GM12878 (cell line): ENCODE data around the gene CHRDL2. TPM values are rescaled to one million over a fixed set of nuclear protein-coding genes. Genes with fewer than 3 reads are reported as not detected.

Experiments
- ATAC-seq: fragments of 200-7000 bp; cut with Tn5 transposase; 3 replicates; pipeline ENCODE4 v1.9.1; 2020; ENCODE audit warnings: mild to moderate bottlenecking, moderate library complexity
- BruUV-seq: library from RNA; stranded (reverse); fragments of 400-500 nt; replicated peaks from 2 replicates; lab custom pipeline; 2021; lab: Mats Ljungman, UMichigan
- CTCF ChIA-PET: fragments of 300-600 bp; sonication (Branson Sonifier 250); formaldehyde crosslinking; extraction: SDS; loops from one replicate; lab custom pipeline; 2021; ENCODE audit warnings: inconsistent platforms; lab: Yijun Ruan, JAX
- POLR2A ChIA-PET: fragments of 350-600 bp; formaldehyde crosslinking; extraction: SDS; loops from one replicate; lab custom pipeline; 2021; ENCODE audit warnings: inconsistent platforms; lab: Charles Lee
- RAD21 ChIA-PET: fragments of 300-600 bp; sonication (Branson Sonifier 250); formaldehyde crosslinking; loops from one replicate; lab custom pipeline; 2023; ENCODE audit warnings: antibody characterized with exemption; ENCODE audit not compliant: unreplicated experiment; lab: Charles Lee
- SMC1A ChIA-PET: fragments of 300-600 bp; sonication (Branson Sonifier 250); formaldehyde crosslinking; loops from one replicate; lab custom pipeline; 2023; ENCODE audit not compliant: unreplicated experiment, uncharacterized antibody; lab: Charles Lee
- DNase-seq: peaks from one replicate; pipeline ENCODE4 v3.0.0-alpha.2; 2011; ENCODE audit warnings: low read depth, low spot score
- FAIRE-seq: peaks from 3 replicates; lab custom pipeline; 2011; peaks lifted over from hg19 to GRCh38; lab: Jason Lieb, UNC
- H2AFZ ChIP-seq: 2 replicates; pipeline ENCODE4 v1.6.0; 2011; ENCODE audit warnings: low read depth, low read length, control low read depth; ENCODE audit not compliant: control insufficient read depth
- H3K27ac ChIP-seq: 2 replicates; pipeline ENCODE4 v1.5.1; 2011; ENCODE audit warnings: control low read depth; ENCODE audit not compliant: control insufficient read depth, insufficient read depth
- H3K27me3 ChIP-seq, 2 experiments: replicated peaks in 1 of 2; 2 replicates each; pipeline versions ENCODE4 v1.6.0 to v1.6.1; 2011; ENCODE audit warnings: low read length in 1 of 2; ENCODE audit not compliant: control insufficient read depth in 2 of 2, insufficient read depth in 2 of 2
- H3K36me3 ChIP-seq, 2 experiments: 2 replicates each; pipeline ENCODE4 v1.5.1; 2011; ENCODE audit warnings: low read length in 1 of 2; ENCODE audit not compliant: control insufficient read depth in 2 of 2, insufficient read depth in 2 of 2
- H3K4me1 ChIP-seq: 2 replicates; pipeline ENCODE4 v1.6.1; 2011; ENCODE audit warnings: mild to moderate bottlenecking, low read length, moderate library complexity, mixed read lengths; ENCODE audit not compliant: control insufficient read depth, insufficient read depth
- H3K4me2 ChIP-seq: 2 replicates; pipeline ENCODE4 v1.6.0; 2011; ENCODE audit warnings: control low read depth; ENCODE audit not compliant: control insufficient read depth, insufficient read depth
- H3K4me3 ChIP-seq: fragments of 200-600 bp; sonication (generic); 2 replicates; pipeline ENCODE4 v1.5.1; 2016
- H3K79me2 ChIP-seq: 2 replicates; pipeline ENCODE4 v1.6.0; 2011; ENCODE audit warnings: low read length; ENCODE audit not compliant: control insufficient read depth, insufficient read depth
- H3K9ac ChIP-seq: 2 replicates; pipeline ENCODE4 v1.8.0; 2011; ENCODE audit warnings: low read length, control low read depth, mixed read lengths; ENCODE audit not compliant: control insufficient read depth, insufficient read depth
- H3K9me3 ChIP-seq: replicated peaks from 3 replicates; pipeline ENCODE4 v1.5.1; 2011; ENCODE audit warnings: mild to moderate bottlenecking, low read length; ENCODE audit not compliant: control insufficient read depth, insufficient read depth
- H4K20me1 ChIP-seq: 2 replicates; pipeline ENCODE4 v1.6.0; 2011; ENCODE audit not compliant: control insufficient read depth, insufficient read depth
- CEBPB ChIP-seq, 2 experiments: fragments of 150-350 bp in 1 of 2; IDR thresholded peaks; 2 replicates each; pipeline ENCODE4 v1.6.1; 2012 to 2014; ENCODE audit warnings: low read depth in 2 of 2, low read length in 2 of 2, borderline replicate concordance in 1 of 2, inconsistent platforms in 1 of 2
- CUX1 ChIP-seq: IDR thresholded peaks from 2 replicates; pipeline ENCODE4 v1.6.1; 2012; ENCODE audit warnings: improper control_type of control experiment, low read depth, low read length; ENCODE audit not compliant: insufficient replicate concordance
- EP300 ChIP-seq, 2 experiments: fragments of 150-350 bp in 1 of 2; IDR thresholded peaks; 2 replicates each; pipeline ENCODE4 v1.6.1; 2011 to 2012; ENCODE audit warnings: low read depth in 2 of 2, low read length in 2 of 2, borderline replicate concordance in 1 of 2, improper control_type of control experiment in 1 of 2, inconsistent platforms in 1 of 2; ENCODE audit not compliant: control insufficient read depth in 1 of 2
- IRF4 ChIP-seq: IDR thresholded peaks from 2 replicates; pipeline ENCODE4 v1.6.1; 2011; ENCODE audit warnings: low read depth, low read length
- NFIC ChIP-seq: IDR thresholded peaks from 2 replicates; pipeline ENCODE4 v1.6.1; 2012; ENCODE audit warnings: low read depth, mild to moderate bottlenecking, inconsistent platforms, low read length, moderate library complexity
- SIX5 ChIP-seq: IDR thresholded peaks from 2 replicates; pipeline ENCODE4 v1.6.1; 2011; ENCODE audit warnings: mild to moderate bottlenecking, low read depth, low read length, moderate library complexity; ENCODE audit not compliant: severe bottlenecking
- ZNF622 ChIP-seq: fragments of 450-650 bp; IDR thresholded peaks from 2 replicates; pipeline ENCODE4 v1.6.1; 2017; ENCODE audit warnings: mild to moderate bottlenecking, inconsistent platforms
- WGBS: methylation state at CpG from one replicate; pipeline ENCODE4 v1.1.6; 2016; ENCODE audit warnings: low lambda C conversion rate; ENCODE audit not compliant: insufficient replicate concordance, insufficient coverage; ENCODE audit errors: missing lambda C conversion rate; 5-methylcytosine and 5-hydroxymethylcytosine counted together
- in situ Hi-C: fragments of 300-500 bp; cut with MboI; formaldehyde crosslinking; loops from 9 replicates; pipeline ENCODE4 v1.14.3; 2018; ENCODE audit warnings: mixed read lengths
- intact Hi-C: fragments of 100-400 bp; cut with micrococcal nuclease; formaldehyde crosslinking; loops from one replicate; pipeline ENCODE4 v1.14.2; 2022; ENCODE audit not compliant: unreplicated experiment
- polyA plus RNA-seq, 11 experiments: library from polyadenylated mRNA; depleted of rRNA in 4 of 11; unstranded in 6 of 11; stranded (reverse) in 5 of 11; fragments of >200 nt; fragmentation: Nextera tagmentation in 4 of 11; fragmentation: Illumina TruSeq in 1 of 11; extraction: Ambion mirVana in 4 of 11; extraction: Trizol in 1 of 11; gene quantifications; 1 replicate in 1 of 11; 2 replicates in 10 of 11; pipeline versions ENCODE4 v1.2.1 to v1.2.3, GENCODE V29; 2011 to 2016; ENCODE audit warnings: inconsistent platforms in 2 of 11, missing spikeins in 2 of 11, low read depth in 1 of 11
- total RNA-seq, 4 experiments: library from RNA; depleted of rRNA in 3 of 4; stranded (reverse); fragments of >200 nt in 3 of 4; fragmentation: Illumina TruSeq in 1 of 4; extraction: Trizol in 1 of 4; gene quantifications; 2 replicates each; pipeline versions ENCODE4 v1.2.1 to v1.2.3, GENCODE V29; 2013 to 2021

CHRDL2 gene
- total and polyA plus RNA-seq, 10 of the 15 experiments (the other 5 are each of a cell fraction or from before 2014, with no cell fraction given): not detected

GRCh38 chr11:74677131-74677530, 54.1 kb downstream of the CHRDL2 start:
- H3K4me2 ChIP-seq: no peak overlapping the region
- SMC1A ChIA-PET: no interaction called here
- no peak for TF ChIP-seq EP300 (IDR thresholded peaks at IDR 0.05; ENCODE audit: borderline replicate concordance in 1 of 2, control insufficient read depth in 1 of 2, low read depth in 2 of 2, low read length in 2 of 2)
- no peak for TF ChIP-seq NFIC
- no peak for TF ChIP-seq IRF4
- TF ChIP-seq SIX5: no peak
- TF ChIP-seq ZNF622: no peak
- TF ChIP-seq CEBPB (IDR thresholded peaks at IDR 0.05; ENCODE audit: borderline replicate concordance in 1 of 2, low read depth in 2 of 2, low read length in 2 of 2): no peak
- TF ChIP-seq CUX1: no peak
- 36% methylated on average over 6 of the region's 6 CpGs for WGBS
- no peaks in the 10 kb centered on the region for H3K4me1 ChIP-seq
- no peaks in the 10 kb centered on the region; the same call in 1 of the 2 replicates for H4K20me1 ChIP-seq
- H3K4me3 ChIP-seq: no peak overlapping the region
- no TSS peak for BruUV-seq
- no peaks in the 10 kb centered on the region for H3K79me2 ChIP-seq
- FAIRE-seq (no peak), DNase-seq (no peak), ATAC-seq (no peak)
- in situ Hi-C loops (no loop called here), intact Hi-C loops (no loop called here)
- RAD21 ChIA-PET: no interaction called here
- H3K9me3 ChIP-seq: no peaks in the 10 kb centered on the region
- POLR2A ChIA-PET: interaction anchor here (0.6 kb wide), 1 partner anchor 12 kb away, joined by 8 read pairs; no protein-coding TSS in a partner anchor
- H3K27me3 ChIP-seq: no peaks in the 10 kb centered on the region
- H3K27ac ChIP-seq: no peak overlapping the region
- no peaks in the 10 kb centered on the region for H3K36me3 ChIP-seq
- H2AFZ ChIP-seq: no peak overlapping the region
- CTCF ChIA-PET: interaction anchor here (1.4 to 1.7 kb wide), 2 partner anchors 23 to 25 kb away, joined by 4 to 6 read pairs; no protein-coding TSS in a partner anchor
- no peak overlapping the region for H3K9ac ChIP-seq
